ENCODE results near the gene CDKN2B-AS1. TPM values are rescaled to one million over a fixed set of nuclear protein-coding genes. Genes with fewer than 3 reads are reported as not detected.

CDKN2B-AS1 gene
- polyA plus RNA-seq, 2 of the 4 experiments (the other 2 are of a cell fraction): not detected

DNA sequence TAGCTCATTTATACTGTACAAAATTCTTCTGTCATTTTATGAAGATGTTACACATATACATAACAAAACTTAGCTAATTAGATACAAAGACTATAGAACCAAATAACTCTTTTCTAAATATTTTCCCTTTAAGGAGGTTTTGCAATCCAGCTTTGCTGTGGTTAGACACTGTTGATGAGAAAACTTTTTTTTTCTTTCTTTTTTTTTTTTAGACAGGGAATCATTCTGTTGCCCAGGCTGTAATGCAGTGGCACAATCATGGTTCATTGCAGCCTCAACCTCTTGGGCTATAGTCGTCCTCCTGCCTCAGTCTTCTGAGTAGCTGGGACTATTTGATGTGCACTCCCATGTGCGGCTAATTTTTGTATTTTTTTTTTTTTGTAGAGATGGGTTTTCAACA lies 53.0 kb downstream of the CDKN2B-AS1 start:
- FAIRE-seq (no peak), DNase-seq (ENCODE audit: low read depth in 1 of 2, low spot score in 1 of 2) (no peak), ATAC-seq (no peak)
- H3K4me3 ChIP-seq: no peak overlapping the region
- H3K27ac ChIP-seq: no peak overlapping the region
- H3K9me3 ChIP-seq: no peaks in the 10 kb centered on the region
- no peak overlapping the region for H3K4me2 ChIP-seq
- ChIA-PET CTCF (no interaction called here), POLR2A (no interaction called here)
- TF ChIP-seq FOSB (CRISPR knock-in tag; IDR thresholded peaks at IDR 0.05): no peak
- TF ChIP-seq POLR2A (IDR thresholded peaks at IDR 0.05; ENCODE audit: low read length): no peak
- no CpG with 5 or more reads among the region's 2 CpGs for WGBS (ENCODE audit: missing lambda C conversion rate)
- H3K4me1 ChIP-seq: no peaks in the 10 kb centered on the region

DNA sequence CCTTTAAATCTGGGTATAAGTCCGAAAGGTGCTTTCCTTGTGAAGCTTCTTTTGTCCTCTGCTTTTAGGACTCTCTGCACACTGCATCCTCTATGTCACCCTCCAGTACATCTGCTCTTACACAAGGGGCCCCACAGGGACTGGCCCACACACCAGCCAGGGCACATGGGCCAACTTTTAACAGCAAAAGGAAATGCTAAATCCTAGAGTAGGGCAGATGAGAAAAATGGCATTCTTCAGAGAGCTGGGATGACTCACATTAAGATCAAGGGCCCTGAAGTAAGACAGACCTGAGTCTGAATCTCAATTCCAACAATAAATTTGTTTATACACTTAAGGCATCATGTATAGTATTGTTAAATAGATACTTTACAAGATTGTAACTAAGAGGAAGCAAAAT lies 54.8 kb downstream of the CDKN2B-AS1 start:
- H3K4me3 ChIP-seq: no peak overlapping the region
- FAIRE-seq (no peak), ATAC-seq (no peak), DNase-seq (ENCODE audit: low read depth in 1 of 2, low spot score in 1 of 2) (no peak)
- no peak overlapping the region for H3K4me2 ChIP-seq
- ChIA-PET CTCF (no interaction called here), POLR2A (no interaction called here)
- no peak for TF ChIP-seq POLR2AphosphoS2 (conservative IDR thresholded peaks at IDR 0.05; ENCODE audit: low read length)
- no peak for TF ChIP-seq SREBF2 (IDR thresholded peaks at IDR 0.05)
- TF ChIP-seq HDAC2 (IDR thresholded peaks at IDR 0.05): no peak
- TF ChIP-seq JUN (IDR thresholded peaks at IDR 0.05): no peak
- TF ChIP-seq PHF8 (IDR thresholded peaks at IDR 0.05; ENCODE audit: borderline replicate concordance, low read depth): no peak
- TF ChIP-seq CHD2 (IDR thresholded peaks at IDR 0.05; ENCODE audit: low read length, partially characterized antibody): no peak
- TF ChIP-seq FOSB (CRISPR knock-in tag; IDR thresholded peaks at IDR 0.05): no peak
- TF ChIP-seq KDM1A (IDR thresholded peaks at IDR 0.05; ENCODE audit: low read depth): no peak
- no peak for TF ChIP-seq EHF (CRISPR knock-in tag; IDR thresholded peaks at IDR 0.05)
- no peak for TF ChIP-seq ZNF302 (CRISPR knock-in tag; IDR thresholded peaks at IDR 0.05)
- no peak for TF ChIP-seq CBX8 (IDR thresholded peaks at IDR 0.05)
- no peak for TF ChIP-seq ZFP36 (IDR thresholded peaks at IDR 0.05; ENCODE audit: borderline replicate concordance, partially characterized antibody)
- no peak for TF ChIP-seq HOXB13 (CRISPR knock-in tag; IDR thresholded peaks at IDR 0.05; ENCODE audit: low read depth)
- H3K27ac ChIP-seq: no peak overlapping the region
- WGBS (ENCODE audit: missing lambda C conversion rate): no CpG with 5 or more reads among the region's 1 CpG
- H3K4me1 ChIP-seq: no peaks in the 10 kb centered on the region
- H3K9me3 ChIP-seq: no peaks in the 10 kb centered on the region

- WGBS (ENCODE audit: missing lambda C conversion rate): no CpG with 5 or more reads among the region's 4 CpGs
- DNase-seq (ENCODE audit: low read depth in 1 of 2, low spot score in 1 of 2) (no peak), ATAC-seq (no peak), FAIRE-seq (no peak)
- TF ChIP-seq RFX5 (IDR thresholded peaks at IDR 0.05): no peak
- TF ChIP-seq MAZ (IDR thresholded peaks at IDR 0.05; ENCODE audit: borderline replicate concordance, low read depth, low read length): no peak
- TF ChIP-seq JUNB (IDR thresholded peaks at IDR 0.05): no peak
- TF ChIP-seq ESRRA (IDR thresholded peaks at IDR 0.05; ENCODE audit: borderline replicate concordance, low read length): no peak
- no peak for TF ChIP-seq NPAS2 (CRISPR knock-in tag; IDR thresholded peaks at IDR 0.05; ENCODE audit: borderline replicate concordance)
- CTCF ChIA-PET: no interaction called here
- POLR2A ChIA-PET: no interaction called here
- no peak overlapping the region for H3K27ac ChIP-seq
- H3K4me3 ChIP-seq: no peak overlapping the region
- no peaks in the 10 kb centered on the region for H3K4me1 ChIP-seq
- no peaks in the 10 kb centered on the region for H3K9me3 ChIP-seq
- no peak overlapping the region for H3K4me2 ChIP-seq
These were observed 56.3 kb downstream of the CDKN2B-AS1 start for GRCh38 chr9:22050924-22051323.

GRCh38 chr9:22052376-22052945 lies 57.9 kb downstream of the CDKN2B-AS1 start:
- POLR2A ChIA-PET: no interaction called here
- WGBS (ENCODE audit: missing lambda C conversion rate): no CpG with 5 or more reads among the region's 4 CpGs
- Histone ChIP-seq H3K4me2 (no peak overlapping the region), H3K27ac (no peak overlapping the region), H3K4me1 (no peaks in the 10 kb centered on the region), H3K4me3 (no peak overlapping the region), H3K9me3 (no peaks in the 10 kb centered on the region)
- no peak for ATAC-seq
- CTCF ChIA-PET: no interaction called here
- no peak for DNase-seq (ENCODE audit: low read depth in 1 of 2, low spot score in 1 of 2)
- FAIRE-seq: no peak
- TF ChIP-seq CEBPB (IDR thresholded peaks at IDR 0.05) (no peak), KDM1A (IDR thresholded peaks at IDR 0.05; ENCODE audit: low read depth) (no peak), ZNF302 (CRISPR knock-in tag; IDR thresholded peaks at IDR 0.05) (no peak), JUNB (IDR thresholded peaks at IDR 0.05) (no peak), MAFK (IDR thresholded peaks at IDR 0.05; ENCODE audit: partially characterized antibody) (no peak), HMGXB4 (CRISPR knock-in tag; IDR thresholded peaks at IDR 0.05; ENCODE audit: borderline replicate concordance) (no peak), FOSB (CRISPR knock-in tag; IDR thresholded peaks at IDR 0.05) (no peak), TFCP2L1 (CRISPR knock-in tag; IDR thresholded peaks at IDR 0.05) (no peak), HES2 (IDR thresholded peaks at IDR 0.05) (no peak), NPAS2 (CRISPR knock-in tag; IDR thresholded peaks at IDR 0.05; ENCODE audit: borderline replicate concordance) (no peak), RARB (CRISPR knock-in tag; IDR thresholded peaks at IDR 0.05) (no peak)
- TF ChIP-seq, protein P1, sequence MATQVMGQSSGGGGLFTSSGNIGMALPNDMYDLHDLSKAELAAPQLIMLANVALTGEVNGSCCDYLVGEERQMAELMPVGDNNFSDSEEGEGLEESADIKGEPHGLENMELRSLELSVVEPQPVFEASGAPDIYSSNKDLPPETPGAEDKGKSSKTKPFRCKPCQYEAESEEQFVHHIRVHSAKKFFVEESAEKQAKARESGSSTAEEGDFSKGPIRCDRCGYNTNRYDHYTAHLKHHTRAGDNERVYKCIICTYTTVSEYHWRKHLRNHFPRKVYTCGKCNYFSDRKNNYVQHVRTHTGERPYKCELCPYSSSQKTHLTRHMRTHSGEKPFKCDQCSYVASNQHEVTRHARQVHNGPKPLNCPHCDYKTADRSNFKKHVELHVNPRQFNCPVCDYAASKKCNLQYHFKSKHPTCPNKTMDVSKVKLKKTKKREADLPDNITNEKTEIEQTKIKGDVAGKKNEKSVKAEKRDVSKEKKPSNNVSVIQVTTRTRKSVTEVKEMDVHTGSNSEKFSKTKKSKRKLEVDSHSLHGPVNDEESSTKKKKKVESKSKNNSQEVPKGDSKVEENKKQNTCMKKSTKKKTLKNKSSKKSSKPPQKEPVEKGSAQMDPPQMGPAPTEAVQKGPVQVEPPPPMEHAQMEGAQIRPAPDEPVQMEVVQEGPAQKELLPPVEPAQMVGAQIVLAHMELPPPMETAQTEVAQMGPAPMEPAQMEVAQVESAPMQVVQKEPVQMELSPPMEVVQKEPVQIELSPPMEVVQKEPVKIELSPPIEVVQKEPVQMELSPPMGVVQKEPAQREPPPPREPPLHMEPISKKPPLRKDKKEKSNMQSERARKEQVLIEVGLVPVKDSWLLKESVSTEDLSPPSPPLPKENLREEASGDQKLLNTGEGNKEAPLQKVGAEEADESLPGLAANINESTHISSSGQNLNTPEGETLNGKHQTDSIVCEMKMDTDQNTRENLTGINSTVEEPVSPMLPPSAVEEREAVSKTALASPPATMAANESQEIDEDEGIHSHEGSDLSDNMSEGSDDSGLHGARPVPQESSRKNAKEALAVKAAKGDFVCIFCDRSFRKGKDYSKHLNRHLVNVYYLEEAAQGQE (IDR thresholded peaks at IDR 0.05): no peak
- TF ChIP-seq, protein P2, sequence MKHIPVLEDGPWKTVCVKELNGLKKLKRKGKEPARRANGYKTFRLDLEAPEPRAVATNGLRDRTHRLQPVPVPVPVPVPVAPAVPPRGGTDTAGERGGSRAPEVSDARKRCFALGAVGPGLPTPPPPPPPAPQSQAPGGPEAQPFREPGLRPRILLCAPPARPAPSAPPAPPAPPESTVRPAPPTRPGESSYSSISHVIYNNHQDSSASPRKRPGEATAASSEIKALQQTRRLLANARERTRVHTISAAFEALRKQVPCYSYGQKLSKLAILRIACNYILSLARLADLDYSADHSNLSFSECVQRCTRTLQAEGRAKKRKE (CRISPR knock-in tag; IDR thresholded peaks at IDR 0.05; ENCODE audit: low read depth): no peak
